Endothelial cell of umbilical vein (primary cell): Measurements from ENCODE around the gene RNF213. TPM values are rescaled to one million over a fixed set of nuclear protein-coding genes. Genes with fewer than 3 reads are reported as not detected.

Experiments
- BruUV-seq: library from RNA; stranded (reverse); fragments of 400-500 nt; replicated peaks from 2 replicates; lab custom pipeline; 2021; lab: Mats Ljungman, UMichigan
- CTCF ChIA-PET: fragments of 300-600, 350-600 bp; sonication (Branson Sonifier 250); formaldehyde crosslinking; loops from one replicate; lab custom pipeline; 2021; ENCODE audit warnings: antibody characterized with exemption, inconsistent platforms; lab: Charles Lee
- POLR2A ChIA-PET: fragments of 300-600, 350-600 bp; sonication (Branson Sonifier 250); formaldehyde crosslinking; loops from one replicate; lab custom pipeline; 2021; ENCODE audit warnings: antibody characterized with exemption, inconsistent platforms; lab: Charles Lee
- DNase-seq: peaks from one replicate; pipeline ENCODE4 v3.0.0-alpha.2; 2011; ENCODE audit warnings: low read depth, low spot score
- FAIRE-seq: peaks from 2 replicates; lab custom pipeline; 2011; peaks lifted over from hg19 to GRCh38; lab: Jason Lieb, UNC
- H2AFZ ChIP-seq: 2 replicates; pipeline ENCODE4 v1.6.0; 2012; ENCODE audit warnings: low read depth, low read length, control low read depth, inconsistent platforms
- H3K27ac ChIP-seq: 2 replicates; pipeline ENCODE4 v1.5.1; 2011; ENCODE audit warnings: low read depth, mild to moderate bottlenecking, control low read depth, low read length, moderate library complexity; ENCODE audit not compliant: insufficient read depth
- H3K27me3 ChIP-seq, 2 experiments: 2 replicates each; pipeline versions ENCODE4 v1.6.0 to v1.6.1; 2011; ENCODE audit warnings: low read length in 2 of 2, mixed read lengths in 1 of 2; ENCODE audit not compliant: control insufficient read depth in 2 of 2, insufficient read depth in 2 of 2
- H3K36me3 ChIP-seq, 2 experiments: 2 replicates in 1 of 2; 3 replicates in 1 of 2; pipeline ENCODE4 v1.5.1; 2011; ENCODE audit warnings: low read length in 2 of 2, mild to moderate bottlenecking in 1 of 2, moderate library complexity in 1 of 2; ENCODE audit not compliant: control insufficient read depth in 2 of 2, insufficient read depth in 2 of 2; ENCODE audit errors: extremely low read depth in 1 of 2
- H3K4me1 ChIP-seq: 3 replicates; pipeline ENCODE4 v1.5.1; 2011; ENCODE audit warnings: mild to moderate bottlenecking, low read length; ENCODE audit not compliant: control insufficient read depth, insufficient read depth; ENCODE audit errors: extremely low read depth
- H3K4me2 ChIP-seq: 2 replicates; pipeline ENCODE4 v1.6.1; 2011; ENCODE audit warnings: low read length, control low read depth, mixed read lengths; ENCODE audit not compliant: insufficient read depth
- H3K4me3 ChIP-seq, 3 experiments: fragments of 200-600 bp in 1 of 3; sonication (generic), shearing (Covaris generic) in 1 of 3; replicated peaks in 1 of 3; 2 replicates each; pipeline ENCODE4 v1.5.1; 2011 to 2016; ENCODE audit warnings: control low read depth in 3 of 3, low read length in 3 of 3, mild to moderate bottlenecking in 2 of 3, inconsistent platforms in 1 of 3, low read depth in 1 of 3, moderate library complexity in 1 of 3; ENCODE audit not compliant: insufficient read depth in 1 of 3
- H3K79me2 ChIP-seq: 2 replicates; pipeline ENCODE4 v1.6.0; 2012; ENCODE audit warnings: low read length, inconsistent platforms; ENCODE audit not compliant: control insufficient read depth, insufficient read depth
- H3K9ac ChIP-seq: replicated peaks from 2 replicates; pipeline ENCODE3; 2011; ENCODE audit warnings: low read length, control low read depth; ENCODE audit not compliant: insufficient read depth; ENCODE audit errors: extremely low read depth
- H3K9me1 ChIP-seq: replicated peaks from 3 replicates; pipeline ENCODE4 v1.6.0; 2011; ENCODE audit warnings: mild to moderate bottlenecking, low read length; ENCODE audit not compliant: control insufficient read depth, insufficient read depth; ENCODE audit errors: extremely low read depth
- H3K9me3 ChIP-seq: replicated peaks from 2 replicates; pipeline ENCODE4 v1.5.1; 2012; ENCODE audit warnings: low read length, inconsistent platforms; ENCODE audit not compliant: control insufficient read depth, insufficient read depth
- H4K20me1 ChIP-seq: replicated peaks from 2 replicates; pipeline ENCODE3; 2011; ENCODE audit warnings: mild to moderate bottlenecking, low read length; ENCODE audit not compliant: control insufficient read depth, insufficient read depth; ENCODE audit errors: extremely low read depth
- CTCF ChIP-seq, 2 donors: IDR thresholded peaks; 1 replicate in 1 of 2; 2 replicates in 1 of 2; pipeline ENCODE4 v1.5.1; 2011; ENCODE audit warnings: low read length in 2 of 2, mild to moderate bottlenecking in 2 of 2, moderate library complexity in 2 of 2, control low read depth in 1 of 2, inconsistent platforms in 1 of 2, low read depth in 1 of 2; ENCODE audit not compliant: insufficient read depth in 1 of 2; ENCODE audit errors: extremely low read depth in 1 of 2
- EZH2 ChIP-seq: IDR thresholded peaks from 2 replicates; pipeline ENCODE4 v1.6.1; 2012; ENCODE audit warnings: borderline replicate concordance, low read depth, mild to moderate bottlenecking, moderate library complexity, low read length, inconsistent platforms; ENCODE audit not compliant: severe bottlenecking
- FOS ChIP-seq: IDR thresholded peaks from 2 replicates; pipeline ENCODE4 v1.6.1; 2011; ENCODE audit warnings: mild to moderate bottlenecking, low read length, moderate library complexity, borderline replicate concordance; ENCODE audit not compliant: insufficient read depth
- GATA2 ChIP-seq: IDR thresholded peaks from 2 replicates; pipeline ENCODE4 v1.7.0; 2011; ENCODE audit warnings: low read depth, mild to moderate bottlenecking, moderate library complexity, mixed read lengths, low read length; ENCODE audit not compliant: insufficient read length, insufficient read depth
- JUN ChIP-seq: IDR thresholded peaks from 2 replicates; pipeline ENCODE4 v1.6.1; 2011; ENCODE audit warnings: borderline replicate concordance, low read depth; ENCODE audit not compliant: insufficient read length, insufficient read depth
- MAX ChIP-seq: IDR thresholded peaks from 2 replicates; pipeline ENCODE4 v1.6.1; 2011; ENCODE audit not compliant: insufficient read depth, insufficient read length
- MYC ChIP-seq: IDR thresholded peaks from one replicate; pipeline ENCODE4 v1.6.1; 2011; ENCODE audit warnings: mild to moderate bottlenecking, low read depth, low read length
- POLR2A ChIP-seq: IDR thresholded peaks from 2 replicates; pipeline ENCODE4 v1.6.1; 2012; ENCODE audit warnings: low read depth, mild to moderate bottlenecking, control low read depth, low read length
- POLR2AphosphoS5 ChIP-seq: IDR thresholded peaks from 2 replicates; pipeline ENCODE4 v1.6.1; 2012; ENCODE audit warnings: low read depth, mild to moderate bottlenecking, control low read depth, low read length, moderate library complexity; ENCODE audit not compliant: insufficient read depth
- dilution Hi-C: fragments of 300-500 bp; cut with MboI; formaldehyde crosslinking; loops from one replicate; pipeline ENCODE4 v1.15.0; 2019; ENCODE audit warnings: low sequenced_read_pairs; ENCODE audit not compliant: extremely low pct_ligation_motif_present
- intact Hi-C: fragments of 100-400 bp; cut with micrococcal nuclease; formaldehyde crosslinking; loops from one replicate; pipeline ENCODE4 v1.10.0; 2022
- polyA plus RNA-seq, 4 experiments: library from polyadenylated mRNA; depleted of rRNA in 3 of 4; stranded (reverse) in 3 of 4; unstranded in 1 of 4; fragments of >200 nt; gene quantifications; 2 replicates each; pipeline versions ENCODE4 v1.2.1 to v1.2.3, GENCODE V29; 2011 to 2012; ENCODE audit warnings: missing spikeins in 1 of 4
- total RNA-seq: library from RNA; stranded (reverse); gene quantifications from 2 replicates; pipeline ENCODE4 v1.2.3, GENCODE V29; 2021

The RNF213 gene
- total and polyA plus RNA-seq, 2 donors (not counting 3 experiments of a cell fraction or from before 2014, with no cell fraction given): 36.5 to 116 TPM

- CTCF ChIA-PET: interaction anchor here (1.4 kb wide), 1 partner anchor 124 kb away, joined by 4 read pairs; the partner anchor contains the start of gene GAA
- Histone ChIP-seq H3K4me3 (no peak overlapping the region), H3K4me1 (peaks cover 6% of the 10 kb centered on the region), H3K9me3 (no peaks in the 10 kb centered on the region), H3K36me3 (peaks cover 0 to 6% of the 10 kb centered on the region in 2 experiments), H3K4me2 (no peak overlapping the region), H3K9me1 (no peaks in the 10 kb centered on the region), H3K9ac (no peak overlapping the region), H3K27me3 (no peaks in the 10 kb centered on the region), H3K27ac (no peak overlapping the region), H4K20me1 (no peaks in the 10 kb centered on the region), H2AFZ (no peak overlapping the region), H3K79me2 (no peaks in the 10 kb centered on the region)
- POLR2A ChIA-PET: interaction anchor here (0.7 kb wide), 1 partner anchor 142 kb away, joined by 3 read pairs; no protein-coding TSS in a partner anchor
- FAIRE-seq (no peak), DNase-seq (no peak)
- dilution Hi-C loops: no loop called here
- intact Hi-C loops: no loop called here
- TF ChIP-seq MYC: no peak
- TF ChIP-seq POLR2AphosphoS5: no peak
- no peak for TF ChIP-seq MAX
- no peak for TF ChIP-seq FOS
- TF ChIP-seq GATA2: no peak
- TF ChIP-seq POLR2A: no peak
- no peak for TF ChIP-seq JUN
- no peak for TF ChIP-seq CTCF (IDR thresholded peaks at IDR 0.05; ENCODE audit: extremely low read depth in 1 of 2, insufficient read depth in 1 of 2, low read depth in 1 of 2, low read length in 2 of 2)
- TF ChIP-seq EZH2: no peak
- no TSS peak for BruUV-seq
Observed at GRCh38 chr17:80225230-80225629, 35.4 kb upstream of the RNF213 start.
